ENCODE measurements around the gene COL12A1.

COL12A1 gene

DNA sequence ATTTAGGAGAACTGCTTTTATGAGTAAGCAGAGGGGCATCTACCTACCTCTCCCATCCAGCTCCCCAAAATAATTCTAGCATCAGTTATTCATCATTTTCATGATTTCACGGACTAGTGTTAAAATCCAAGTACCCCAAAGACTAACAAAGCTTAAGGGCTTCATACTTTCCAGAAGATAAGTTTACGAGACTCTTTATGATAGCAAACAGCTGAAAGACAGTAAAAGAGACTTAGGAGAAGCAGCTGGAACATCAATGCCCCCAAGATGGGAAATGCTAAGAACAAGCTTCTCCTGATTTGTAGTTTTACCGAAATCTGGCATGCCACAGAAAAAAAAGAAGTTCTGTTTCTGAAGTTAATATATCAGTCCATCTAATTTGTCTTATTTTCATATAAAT is 70.0 kb downstream of the COL12A1 start:
- no peak for DNase-seq

DNA sequence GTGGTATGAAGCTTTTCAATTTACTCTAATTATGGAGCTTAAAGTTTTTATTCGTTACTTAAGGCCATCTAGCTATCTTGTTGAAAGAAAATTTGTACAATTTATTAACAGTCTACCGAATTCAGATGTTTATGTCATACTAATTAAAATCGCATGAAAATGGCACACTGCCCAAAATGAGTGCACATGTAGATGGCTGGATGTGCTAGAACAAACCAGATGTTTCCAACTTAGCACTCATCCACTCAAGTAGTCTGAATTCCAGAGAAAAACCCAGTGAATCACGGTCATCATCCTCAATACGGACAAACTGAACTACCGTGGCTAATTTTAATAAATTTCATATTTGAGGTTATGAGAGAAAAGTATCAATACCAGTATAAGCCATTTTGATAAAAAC is 70.4 kb downstream of the COL12A1 start:
- DNase-seq = no peak

GRCh38 chr6:75130784-75131183 is 75.1 kb downstream of the COL12A1 start:
- DNase-seq = peak; percentile 12

- DNase-seq = no peak
Observed at GRCh38 chr6:75128878-75129570, 76.8 kb downstream of the COL12A1 start.

GRCh38 chr6:75126518-75126917 is 79.3 kb downstream of the COL12A1 start:
- no peak for DNase-seq

- DNase-seq = no peak
Observed at GRCh38 chr6:75124983-75125382, 80.9 kb downstream of the COL12A1 start.

GRCh38 chr6:75124085-75124484 is 81.8 kb downstream of the COL12A1 start:
- no peak for DNase-seq

- no peak for DNase-seq
Observed at GRCh38 chr6:75118925-75119515, 86.8 kb downstream of the COL12A1 start.

GRCh38 chr6:75117701-75118100 is 88.2 kb downstream of the COL12A1 start:
- no peak for DNase-seq

- no peak for DNase-seq
Observed at GRCh38 chr6:75116946-75117345, 88.9 kb downstream of the COL12A1 start.

- no peak for DNase-seq
Observed at GRCh38 chr6:75115481-75115880, 90.4 kb downstream of the COL12A1 start.

GRCh38 chr6:75114806-75115205 is 91.0 kb downstream of the COL12A1 start:
- DNase-seq = no peak

GRCh38 chr6:75114195-75114594 is 91.7 kb downstream of the COL12A1 start:
- no peak for DNase-seq

- DNase-seq = no peak
Observed at GRCh38 chr6:75113446-75113845, 92.4 kb downstream of the COL12A1 start.

DNA sequence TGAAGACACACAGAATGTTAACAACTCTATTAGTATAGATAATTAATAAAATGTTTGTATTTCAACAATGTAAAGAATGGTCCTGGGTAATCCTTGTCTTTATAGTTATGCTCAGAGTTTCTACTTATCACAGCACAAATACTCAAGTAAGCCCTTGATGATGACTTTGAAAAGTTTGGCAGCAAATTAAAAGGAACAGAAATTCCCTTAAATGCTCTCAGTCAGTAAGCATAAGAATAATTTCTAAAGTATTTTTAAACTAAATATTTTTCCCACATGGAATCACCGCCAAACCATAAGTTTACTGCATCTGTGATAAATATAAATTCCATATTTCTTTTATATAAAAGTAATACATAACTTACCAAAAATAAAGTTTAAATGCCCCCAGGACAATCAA is 96.1 kb downstream of the COL12A1 start:
- DNase-seq = no peak

- DNase-seq = no peak
Observed at GRCh38 chr6:75109022-75109421, 96.8 kb downstream of the COL12A1 start.

- no peak for DNase-seq
Observed at GRCh38 chr6:75108333-75108974, 97.4 kb downstream of the COL12A1 start.

DNA sequence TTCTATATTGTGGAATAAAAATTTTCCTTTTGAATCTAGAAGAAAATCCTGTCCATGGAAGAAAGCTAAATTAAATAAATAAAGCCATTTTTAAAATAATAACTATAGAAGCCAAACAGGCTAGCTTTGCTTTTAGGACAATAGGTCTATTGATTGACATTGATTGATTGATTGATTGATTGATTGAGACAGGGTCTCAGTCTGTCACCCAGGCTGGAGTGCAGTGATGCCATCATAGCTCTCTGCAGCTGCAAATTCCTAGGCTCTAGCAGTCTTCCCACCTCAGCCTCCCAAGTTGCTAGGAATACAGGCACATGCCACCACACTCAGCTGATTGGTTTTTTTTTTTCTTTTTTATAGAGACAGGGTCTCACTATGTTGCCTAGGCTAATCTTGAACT is 97.9 kb downstream of the COL12A1 start:
- DNase-seq = no peak

- no peak for DNase-seq
Observed at GRCh38 chr6:75106426-75106825, 99.4 kb downstream of the COL12A1 start.

DNA sequence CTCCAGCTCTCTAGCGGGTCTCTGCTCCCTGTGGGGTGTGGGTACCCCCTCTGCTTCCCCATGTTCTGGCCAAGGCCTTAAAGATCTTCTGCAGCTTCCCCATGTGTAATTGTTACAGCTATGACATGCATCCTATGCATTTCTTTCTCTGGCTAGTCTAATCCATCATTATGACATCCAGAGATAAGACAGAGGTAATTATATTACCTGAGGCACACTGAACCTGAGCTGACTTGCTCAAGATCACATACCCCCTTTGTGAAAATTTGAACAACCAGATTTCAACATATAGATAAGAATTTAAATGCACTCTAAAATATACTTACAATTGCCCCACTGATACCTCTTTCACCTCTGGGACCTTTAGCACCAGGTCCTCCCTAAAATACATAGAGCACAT is 102.4 kb downstream of the COL12A1 start:
- peak; percentile 82 for DNase-seq

GRCh38 chr6:75102301-75102700 is 103.6 kb downstream of the COL12A1 start:
- no peak for DNase-seq

DNA sequence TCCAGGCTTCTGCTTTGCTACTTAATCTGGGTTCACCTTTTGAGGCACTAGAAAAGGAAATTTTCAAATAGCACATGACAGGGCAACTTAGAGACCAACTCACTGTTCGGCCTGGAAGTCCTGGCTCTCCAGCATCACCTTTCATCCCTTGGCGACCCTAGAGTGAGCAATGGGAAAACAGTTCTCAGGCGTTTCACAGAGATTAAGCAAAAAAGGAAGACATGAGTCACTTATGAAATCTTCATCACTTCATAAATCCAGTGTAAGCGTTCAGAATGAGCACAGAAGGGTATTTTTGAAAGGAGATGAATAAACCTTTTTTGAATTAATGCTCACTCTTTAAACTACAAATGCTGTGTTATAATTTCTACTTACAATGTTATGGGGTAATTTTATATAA is 104.0 kb downstream of the COL12A1 start:
- DNase-seq = peak; percentile 70

- peak; percentile 91 for DNase-seq
Observed at GRCh38 chr6:75098709-75099108, 107.1 kb downstream of the COL12A1 start.

DNA sequence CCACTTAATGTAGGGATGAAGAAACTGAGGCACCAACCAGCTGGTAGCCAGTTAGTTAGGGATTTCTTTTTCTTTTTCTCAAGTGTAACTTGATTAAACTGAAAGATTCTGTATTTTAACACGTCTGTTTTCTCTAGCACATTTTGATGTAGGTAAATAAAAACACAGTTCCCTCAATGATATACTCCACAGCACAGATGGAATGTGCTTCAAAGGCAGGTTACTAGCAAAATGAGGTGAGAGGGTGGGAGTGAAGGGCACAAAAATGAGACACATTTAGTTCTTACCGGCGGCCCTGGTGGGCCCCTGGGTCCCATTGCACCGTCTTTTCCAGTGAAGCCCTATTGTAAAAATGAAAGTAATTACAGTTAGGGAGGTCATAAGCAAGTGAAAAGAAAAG is 108.9 kb downstream of the COL12A1 start:
- DNase-seq = no peak
